ENCODE measurements around the gene RREB1.

The RREB1 gene

DNA sequence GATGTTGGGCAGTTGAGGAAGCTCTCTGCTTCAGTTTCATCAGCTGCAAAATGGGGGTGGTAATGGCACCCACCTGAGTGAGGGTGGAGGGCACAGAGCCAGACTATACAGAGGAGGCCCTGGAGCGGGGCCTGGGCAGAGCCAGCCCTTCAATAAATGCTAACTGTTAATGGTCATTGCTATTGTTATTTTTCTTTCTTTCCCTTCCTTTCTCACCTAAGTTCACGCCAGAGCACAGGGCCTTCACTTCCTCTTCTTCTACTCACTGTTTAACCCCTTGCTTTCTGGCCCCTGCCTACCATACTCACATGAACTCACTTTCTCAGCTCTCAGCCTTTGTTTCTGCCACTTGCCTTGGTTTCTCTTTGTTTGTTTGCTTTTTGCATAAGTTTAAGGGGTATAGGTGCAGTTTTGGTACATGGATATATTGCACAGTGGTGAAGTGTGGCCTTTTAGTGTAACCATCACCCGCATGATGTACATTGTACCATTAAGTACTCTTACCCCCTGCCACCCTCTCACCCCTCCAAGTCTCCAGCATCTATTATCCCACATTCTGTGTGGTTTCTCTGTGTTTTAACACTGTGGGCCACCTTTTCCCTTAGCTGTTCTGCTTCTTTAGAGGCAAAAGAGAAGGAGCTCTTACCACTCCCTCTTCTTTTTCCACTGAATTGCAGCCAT is 7.5 kb upstream of the RREB1 start:
- no peak for DNase-seq (ENCODE audit: low read depth)

DNA sequence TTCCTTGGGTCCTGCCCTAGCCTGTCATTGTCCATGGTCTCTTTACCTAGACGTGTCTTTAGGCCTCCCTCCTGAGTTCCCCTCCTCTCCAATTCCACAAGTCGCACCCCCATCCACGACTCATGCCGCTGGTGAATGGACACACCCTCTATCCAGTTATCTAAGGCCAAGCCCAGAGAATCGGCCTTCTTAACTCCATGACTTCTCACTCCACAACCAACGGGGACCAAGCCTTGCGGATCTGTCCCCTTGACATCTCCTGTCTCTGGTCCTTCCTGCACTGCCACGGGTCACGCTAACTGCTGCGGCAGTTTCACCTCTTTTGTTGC is 7.0 kb upstream of the RREB1 start:
- no peak for DNase-seq (ENCODE audit: low read depth)

- DNase-seq (ENCODE audit: low read depth): no peak
Observed at GRCh38 chr6:7101290-7101689, 6.5 kb upstream of the RREB1 start.

GRCh38 chr6:7104752-7105151 is 3.0 kb upstream of the RREB1 start:
- DNase-seq (ENCODE audit: low read depth): no peak

- DNase-seq (ENCODE audit: low read depth): no peak
Observed at GRCh38 chr6:7106215-7106751, 1.5 kb upstream of the RREB1 start.

DNA sequence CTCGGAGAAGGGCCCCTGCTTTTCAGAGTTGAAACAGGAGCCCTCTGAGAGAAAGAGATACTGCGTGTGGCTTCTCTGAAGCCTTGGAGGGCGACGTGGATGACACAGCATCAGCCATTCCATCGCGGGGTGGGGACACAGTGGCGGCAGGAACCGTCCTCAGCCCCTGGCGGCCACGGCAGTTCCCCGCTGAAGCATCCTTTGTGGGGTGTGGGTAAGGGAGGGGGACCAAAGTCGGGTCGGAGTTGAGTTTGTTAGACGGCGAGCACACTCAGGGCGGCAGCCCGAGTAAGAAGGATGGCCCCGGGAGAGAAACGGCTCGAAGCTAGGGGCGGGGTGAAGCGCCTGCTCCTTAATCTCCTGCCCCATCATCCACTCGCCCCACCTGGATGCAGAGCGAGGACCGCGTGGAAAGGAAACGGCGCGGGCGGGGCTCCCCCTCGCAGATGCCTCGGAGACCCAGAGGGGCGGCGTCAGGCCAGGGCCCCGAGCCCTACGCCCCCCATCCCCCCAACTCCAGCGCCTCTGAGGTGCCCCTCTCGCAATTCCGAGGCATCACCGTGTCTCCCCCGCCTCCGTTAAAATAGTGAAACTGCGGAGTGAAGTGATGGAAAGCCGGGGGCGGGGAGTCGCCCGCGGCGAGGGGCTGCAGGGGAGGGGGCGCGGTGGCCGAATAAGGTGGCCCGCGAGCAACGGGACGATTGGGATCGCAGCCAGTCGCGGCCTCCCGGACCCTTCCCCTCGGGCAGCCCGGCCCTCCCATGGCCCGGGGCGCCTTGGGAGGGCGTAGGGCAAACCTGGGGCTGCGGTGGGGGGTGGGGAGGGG is 796 bp upstream of the RREB1 start:
- DNase-seq (ENCODE audit: low read depth): no peak

DNA sequence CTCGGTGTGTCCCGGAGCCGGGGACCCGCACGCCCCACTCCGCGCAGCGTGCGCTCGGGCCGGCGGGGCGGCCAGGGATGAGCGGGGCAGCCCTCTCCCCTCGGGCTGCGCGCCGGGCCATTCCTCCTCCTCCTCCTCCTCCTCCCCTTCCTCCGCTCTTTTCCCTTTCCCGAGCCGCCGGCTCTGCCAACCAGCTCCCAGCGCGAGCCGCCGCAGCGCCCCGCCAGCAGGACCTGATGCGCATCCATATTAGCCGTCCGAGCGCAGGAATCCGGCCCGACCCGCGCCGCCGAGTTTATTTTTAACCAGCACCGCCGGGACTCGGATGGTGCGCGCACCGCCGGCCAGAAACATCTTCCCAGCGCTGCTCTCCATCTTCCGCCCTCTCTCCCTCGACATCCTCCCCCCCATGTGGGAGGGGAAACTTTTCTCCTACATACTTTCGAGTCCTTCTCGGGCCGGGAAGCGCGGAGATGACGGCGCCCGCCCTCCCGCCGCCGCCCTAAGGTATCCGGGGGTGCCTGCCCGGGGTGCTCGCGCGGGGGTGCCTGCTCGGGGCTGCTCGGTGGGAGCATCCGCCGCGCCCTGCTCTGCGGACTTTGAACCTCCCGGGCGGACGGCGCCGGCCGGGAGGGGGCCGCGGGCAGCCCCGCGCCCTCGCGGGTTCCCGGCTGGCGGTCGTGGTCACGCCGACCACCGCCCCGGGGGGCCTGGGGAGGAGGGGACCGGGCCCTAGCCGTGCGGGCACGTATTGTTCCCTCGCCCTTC is 619 bp downstream of the RREB1 start:
- DNase-seq (ENCODE audit: low read depth): no peak

- no peak for DNase-seq (ENCODE audit: low read depth)
Observed at GRCh38 chr6:7108964-7109836, 1.4 kb downstream of the RREB1 start.

- no peak for DNase-seq (ENCODE audit: low read depth)
Observed at GRCh38 chr6:7110092-7110792, 2.5 kb downstream of the RREB1 start.

- DNase-seq (ENCODE audit: low read depth): no peak
Observed at GRCh38 chr6:7111095-7111690, 3.4 kb downstream of the RREB1 start.

GRCh38 chr6:7112171-7112570 is 4.4 kb downstream of the RREB1 start:
- no peak for DNase-seq (ENCODE audit: low read depth)

- DNase-seq (ENCODE audit: low read depth): no peak
Observed at GRCh38 chr6:7112741-7113313, 5.1 kb downstream of the RREB1 start.

GRCh38 chr6:7114744-7115458 is 7.1 kb downstream of the RREB1 start:
- DNase-seq (ENCODE audit: low read depth): no peak

DNA sequence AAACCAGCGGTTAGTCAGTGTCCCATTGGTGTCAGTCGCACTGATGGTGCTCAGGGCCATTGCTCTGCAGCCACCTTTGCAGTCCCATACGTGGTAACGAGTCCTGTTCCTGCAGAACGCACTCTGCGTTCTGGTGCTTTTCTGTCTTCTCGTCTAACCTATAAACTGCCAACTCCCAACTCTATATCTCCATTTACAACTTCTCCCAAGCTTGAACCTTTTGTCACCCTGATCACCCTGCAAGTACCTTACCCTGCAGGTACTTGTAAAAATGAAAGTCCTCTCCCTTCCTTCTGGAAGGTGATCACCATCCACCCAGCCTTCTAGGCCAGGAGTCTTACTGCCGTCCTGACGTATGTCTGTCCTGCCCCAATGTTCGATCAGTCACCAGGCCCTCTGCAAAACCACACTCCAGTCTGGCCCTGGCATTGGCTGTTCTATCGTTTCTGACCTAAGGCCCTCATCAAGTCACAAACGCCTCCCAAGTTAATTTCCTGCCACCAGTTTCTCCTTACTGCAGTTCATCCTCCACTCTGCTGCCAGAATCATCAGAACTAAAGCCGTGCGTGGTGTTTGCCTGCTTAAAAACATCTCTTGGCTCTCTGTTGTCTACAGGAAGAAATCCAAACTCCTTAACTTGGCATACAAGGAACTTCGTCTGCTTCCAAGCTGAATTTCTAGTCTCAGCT is 7.9 kb downstream of the RREB1 start:
- DNase-seq (ENCODE audit: low read depth): no peak

DNA sequence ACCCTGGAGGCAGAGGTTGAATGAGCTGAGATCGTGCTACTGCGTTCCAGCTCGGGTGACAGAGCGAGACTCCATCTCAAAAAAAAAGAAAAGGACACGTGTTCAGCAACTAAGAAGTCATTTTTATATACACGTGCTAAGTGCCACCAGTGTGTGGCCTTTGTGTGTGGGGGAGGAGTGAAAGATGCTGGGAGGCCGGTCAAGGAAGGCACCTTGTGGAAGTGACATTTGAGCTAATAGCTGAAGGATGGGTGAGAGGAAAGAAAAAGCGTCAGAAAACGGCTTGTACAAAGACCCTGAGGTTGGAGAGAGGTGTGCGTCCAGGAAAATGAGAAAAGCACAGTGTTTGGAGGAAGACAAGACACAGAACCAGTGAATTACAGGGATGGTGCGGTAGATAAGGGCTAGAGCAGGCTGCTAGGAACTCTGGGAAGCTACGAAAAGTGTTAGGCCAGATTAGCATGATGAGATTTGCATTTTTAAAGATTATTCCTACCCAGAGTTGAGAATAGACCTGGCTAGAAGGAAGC is 11.6 kb downstream of the RREB1 start:
- no peak for DNase-seq (ENCODE audit: low read depth)

DNA sequence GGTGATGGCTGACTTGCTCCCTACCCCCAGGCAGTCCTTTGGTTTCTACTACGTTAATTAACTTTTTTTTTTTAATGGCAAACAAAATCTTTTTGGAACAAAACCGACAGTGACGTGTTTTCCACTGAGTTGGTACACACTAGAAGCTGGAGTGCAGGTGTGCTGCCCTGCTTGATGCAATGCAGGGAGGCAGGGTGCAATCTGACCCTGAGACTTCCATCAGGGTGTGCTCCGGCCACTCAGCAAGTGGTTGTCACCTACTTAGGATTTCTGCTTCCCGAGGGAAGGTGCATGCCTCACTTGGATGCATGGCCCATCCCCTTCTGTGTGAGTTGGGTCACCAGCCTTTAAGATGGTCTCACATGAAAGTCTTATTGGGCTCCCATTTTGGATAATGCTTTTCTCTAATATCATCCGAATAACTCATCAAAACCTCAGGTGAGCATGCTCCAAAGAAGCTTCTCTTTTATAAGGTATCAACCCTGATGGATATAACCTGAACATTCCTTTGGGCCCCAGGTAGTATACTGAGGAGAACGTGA is 14.0 kb downstream of the RREB1 start:
- no peak for DNase-seq (ENCODE audit: low read depth)

DNA sequence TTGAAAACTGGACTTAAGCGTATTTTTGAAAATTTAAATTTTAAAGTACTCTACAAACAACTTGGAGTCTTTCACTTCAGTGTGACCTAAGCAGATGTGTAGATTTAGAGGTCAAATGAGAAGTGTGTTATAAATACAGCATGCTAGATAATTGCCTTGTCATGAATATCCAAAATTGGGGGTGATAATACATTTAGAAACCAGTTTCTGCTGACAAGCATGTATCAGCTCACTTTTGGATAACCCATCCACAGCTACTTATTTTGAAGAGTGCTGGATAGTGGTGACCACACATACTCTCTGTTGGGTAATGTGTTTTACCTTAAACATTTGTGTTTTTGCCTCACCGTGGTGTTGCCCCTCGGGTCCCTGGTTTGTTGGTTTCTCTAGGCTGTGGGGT is 14.9 kb downstream of the RREB1 start:
- no peak for DNase-seq (ENCODE audit: low read depth)

- no peak for DNase-seq (ENCODE audit: low read depth)
Observed at GRCh38 chr6:7124114-7124513, 16.4 kb downstream of the RREB1 start.

- DNase-seq (ENCODE audit: low read depth): no peak
Observed at GRCh38 chr6:7124636-7125035, 16.9 kb downstream of the RREB1 start.
